ENCODE data around the gene MLLT6. TPM values are rescaled to one million over a fixed set of nuclear protein-coding genes. Genes with fewer than 3 reads are reported as not detected.

Gene MLLT6
- total and polyA plus RNA-seq, 2 of the 13 experiments (the other 11 are each of a cell fraction or from before 2014, with no cell fraction given): 50.7 to 69.5 TPM

GRCh38 chr17:38702166-38702915 lies 2.7 kb upstream of the MLLT6 start (continued):
- TF ChIP-seq REST (IDR thresholded peaks at IDR 0.05; ENCODE audit: borderline replicate concordance in 1 of 2, low read depth in 1 of 2, low read length in 2 of 2) (peak in 1 of 2 experiments; percentile 33; a peak in 1 of 4 replicates), ZNF446 (CRISPR knock-in tag; IDR thresholded peaks at IDR 0.05) (0 out of 2 replicates have a peak, but pooled peaks have one; percentile 75), MIER2 (CRISPR knock-in tag; IDR thresholded peaks at IDR 0.05) (0 out of 2 replicates have a peak, but pooled peaks have one; percentile 47), FOXA3 (CRISPR knock-in tag; IDR thresholded peaks at IDR 0.05) (peak; percentile 70), DMTF1 (CRISPR knock-in tag; IDR thresholded peaks at IDR 0.05) (no peak), ZNF296 (CRISPR knock-in tag; conservative IDR thresholded peaks at IDR 0.05) (peak; percentile 81), ZBTB42 (CRISPR knock-in tag; IDR thresholded peaks at IDR 0.05) (no peak), ELF1 (CRISPR knock-in tag; IDR thresholded peaks at IDR 0.05) (peak; percentile 68), MBNL3 (CRISPR knock-in tag; conservative IDR thresholded peaks at IDR 0.05) (no peak), SMAD3 (CRISPR knock-in tag; IDR thresholded peaks at IDR 0.05) (no peak; the same call in 1 of the 2 replicates), SNRNP70 (IDR thresholded peaks at IDR 0.05; ENCODE audit: low read depth, low read length) (no peak), ISL2 (CRISPR knock-in tag; IDR thresholded peaks at IDR 0.05) (peak; percentile 30; the same call in 1 of the 2 replicates), RFXANK (CRISPR knock-in tag; IDR thresholded peaks at IDR 0.05) (no peak; the same call in 1 of the 2 replicates), SP140L (CRISPR knock-in tag; IDR thresholded peaks at IDR 0.05; ENCODE audit: borderline replicate concordance) (peak; percentile 81; the same call in 1 of the 2 replicates), SUZ12 (IDR thresholded peaks at IDR 0.05; ENCODE audit: low read depth, low read length) (no peak), BRF2 (CRISPR knock-in tag; IDR thresholded peaks at IDR 0.05) (peak; percentile 22; the same call in 1 of the 2 replicates), ATAD3A (CRISPR knock-in tag; IDR thresholded peaks at IDR 0.05) (0 out of 2 replicates have a peak, but pooled peaks have one; percentile 84), SOX5 (CRISPR knock-in tag; IDR thresholded peaks at IDR 0.05; ENCODE audit: borderline replicate concordance) (peak; percentile 55), POGZ (CRISPR knock-in tag; IDR thresholded peaks at IDR 0.05) (peak; percentile 59; the same call in 1 of the 2 replicates), ARNT2 (CRISPR knock-in tag; IDR thresholded peaks at IDR 0.05; ENCODE audit: low read depth) (peak; percentile 85), BCL3 (CRISPR knock-in tag; IDR thresholded peaks at IDR 0.05) (no peak), ZNF264 (CRISPR knock-in tag; IDR thresholded peaks at IDR 0.05) (0 out of 2 replicates have a peak, but pooled peaks have one; percentile 27), ZFAT (CRISPR knock-in tag; conservative IDR thresholded peaks at IDR 0.05) (no peak)

Data from HepG2 (cell line).